Fibroblast of mammary gland (primary cell): Measurements from ENCODE around the gene SKAP2.

Experiments
- DNase-seq: peaks from one replicate; pipeline ENCODE4 v3.0.0-alpha.2; 2010; ENCODE audit warnings: low read depth
- H3K4me3 ChIP-seq: 2 replicates; pipeline ENCODE4 v1.5.1; 2011; ENCODE audit warnings: low read depth, mild to moderate bottlenecking, low read length, moderate library complexity; ENCODE audit not compliant: control insufficient read depth
- CTCF ChIP-seq: conservative IDR thresholded peaks from 2 replicates; pipeline ENCODE4 v1.5.1; 2011; ENCODE audit warnings: low read depth, low read length, inconsistent platforms; ENCODE audit not compliant: control insufficient read depth, insufficient read depth

Gene SKAP2

GRCh38 chr7:26646336-26647048 lies 217.9 kb downstream of the SKAP2 start:
- DNase-seq: no peak
- H3K4me3 ChIP-seq: no peak overlapping the region
- TF ChIP-seq CTCF: no peak

GRCh38 chr7:26645121-26645520 lies 219.3 kb downstream of the SKAP2 start:
- DNase-seq: no peak
- TF ChIP-seq CTCF: no peak

GRCh38 chr7:26642416-26642815 lies 222.0 kb downstream of the SKAP2 start:
- no peak for TF ChIP-seq CTCF
- H3K4me3 ChIP-seq: no peak overlapping the region

More at GRCh38 chr7:26645121-26645520, 219.3 kb downstream of the SKAP2 start:
- no peak overlapping the region for H3K4me3 ChIP-seq

GRCh38 chr7:26639695-26640094 lies 224.7 kb downstream of the SKAP2 start:
- H3K4me3 ChIP-seq: no peak overlapping the region
- DNase-seq: no peak
- no peak for TF ChIP-seq CTCF

More at GRCh38 chr7:26642416-26642815, 222.0 kb downstream of the SKAP2 start:
- no peak for DNase-seq

- DNase-seq: no peak
- TF ChIP-seq CTCF: no peak
- no peak overlapping the region for H3K4me3 ChIP-seq
Observed at GRCh38 chr7:26639111-26639510, 225.3 kb downstream of the SKAP2 start.

- no peak for TF ChIP-seq CTCF
- DNase-seq: no peak
- H3K4me3 ChIP-seq: no peak overlapping the region
Observed at GRCh38 chr7:26638140-26638539, 226.2 kb downstream of the SKAP2 start.
